ENCODE measurements around the gene ARRDC2. TPM values are rescaled to one million over a fixed set of nuclear protein-coding genes. Genes with fewer than 3 reads are reported as not detected.

Gene ARRDC2
- total and polyA plus RNA-seq, 9 of the 15 experiments (the other 6 are each of a cell fraction or from before 2014, with no cell fraction given) = 1.9 to 27.4 (median 15.2) TPM

- TF ChIP-seq FOXA3 (CRISPR knock-in tag; conservative IDR thresholded peaks at IDR 0.05 in 1 of 2, IDR thresholded peaks at IDR 0.05 in 1 of 2) = peak; percentile 71 to 86; a peak in 2 of 4 replicates
- TF ChIP-seq SRSF1 (IDR thresholded peaks at IDR 0.05; ENCODE audit: low read depth, low read length) = no peak
- no peak for TF ChIP-seq FOXO4 (CRISPR knock-in tag; IDR thresholded peaks at IDR 0.05)
- no peak for TF ChIP-seq HDAC3 (IDR thresholded peaks at IDR 0.05; ENCODE audit: borderline replicate concordance, partially characterized antibody)
- TF ChIP-seq SMAD1 (IDR thresholded peaks at IDR 0.05; ENCODE audit: low read depth, low read length, partially characterized antibody) = no peak
- TF ChIP-seq ETV1 (tag; conservative IDR thresholded peaks at IDR 0.05; ENCODE audit: low read depth) = no peak
- TF ChIP-seq IRF1 (CRISPR knock-in tag; IDR thresholded peaks at IDR 0.05; ENCODE audit: borderline replicate concordance) = no peak
- TF ChIP-seq HNRNPH1 (optimal IDR thresholded peaks at IDR 0.05; ENCODE audit: low read depth, low read length) = no peak
- no peak for TF ChIP-seq SNIP1 (IDR thresholded peaks at IDR 0.05; ENCODE audit: low read depth)
- peak; percentile 44 for TF ChIP-seq RBM25 (IDR thresholded peaks at IDR 0.05; ENCODE audit: low read depth, low read length, severe bottlenecking)
- TF ChIP-seq HBP1 (CRISPR knock-in tag; IDR thresholded peaks at IDR 0.05) = no peak
- TF ChIP-seq ATF4 (CRISPR knock-in tag; IDR thresholded peaks at IDR 0.05) = no peak
- TF ChIP-seq POLR3G (IDR thresholded peaks at IDR 0.05; ENCODE audit: extremely low read depth, insufficient read length, insufficient replicate concordance) = no peak
- TF ChIP-seq ZBTB8A (IDR thresholded peaks at IDR 0.05; ENCODE audit: partially characterized antibody) = no peak
- TF ChIP-seq MCM3 (IDR thresholded peaks at IDR 0.05) = no peak
- no peak for TF ChIP-seq BCL6 (CRISPR knock-in tag; IDR thresholded peaks at IDR 0.05)
- TF ChIP-seq HMGXB4 (CRISPR knock-in tag; IDR thresholded peaks at IDR 0.05) = peak; percentile 77; the same call in 1 of the 2 replicates
- TF ChIP-seq SIN3B (IDR thresholded peaks at IDR 0.05; ENCODE audit: low read depth) = peak; percentile 42; the same call in 1 of the 2 replicates
- no peak for TF ChIP-seq LEF1 (IDR thresholded peaks at IDR 0.05)
- TF ChIP-seq PCBP2 (IDR thresholded peaks at IDR 0.05; ENCODE audit: low read depth, low read length, poor library complexity, severe bottlenecking) = peak; percentile 37
- TF ChIP-seq XRCC5 (IDR thresholded peaks at IDR 0.05; ENCODE audit: low read depth, low read length) = no peak
These were observed 6.8 kb upstream of the ARRDC2 start (continued) for GRCh38 chr19:18000915-18001776.
